GM18517 (cell line): ENCODE results near the gene MAGI1.

Experiments used
- ATAC-seq: cut with Tn5 transposase; IDR thresholded peaks from one replicate; pipeline ENCODE4 v1.9.1; 2021; ENCODE audit warnings: mild to moderate bottlenecking, moderate library complexity; ENCODE audit not compliant: unreplicated experiment

Gene MAGI1

DNA sequence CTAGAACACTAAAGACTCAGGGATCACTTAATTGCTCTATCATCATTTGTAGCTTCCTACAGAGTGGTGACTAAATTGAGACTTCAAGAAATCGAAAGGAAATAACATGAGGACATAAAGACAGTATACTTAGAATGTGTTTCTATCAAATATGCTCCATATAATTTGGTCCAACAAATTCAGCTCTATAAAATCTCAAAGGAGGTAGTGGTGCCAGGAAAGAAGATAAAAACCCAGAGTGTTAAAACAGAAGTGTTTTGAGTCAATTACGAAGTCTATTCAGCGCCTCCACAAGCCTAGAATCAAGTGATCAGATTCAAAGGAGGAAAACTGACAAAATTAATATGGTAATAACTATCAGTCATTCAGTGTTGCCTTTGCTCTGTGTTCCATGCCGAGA is 22.9 kb downstream of the MAGI1 start:
- ATAC-seq: no peak

DNA sequence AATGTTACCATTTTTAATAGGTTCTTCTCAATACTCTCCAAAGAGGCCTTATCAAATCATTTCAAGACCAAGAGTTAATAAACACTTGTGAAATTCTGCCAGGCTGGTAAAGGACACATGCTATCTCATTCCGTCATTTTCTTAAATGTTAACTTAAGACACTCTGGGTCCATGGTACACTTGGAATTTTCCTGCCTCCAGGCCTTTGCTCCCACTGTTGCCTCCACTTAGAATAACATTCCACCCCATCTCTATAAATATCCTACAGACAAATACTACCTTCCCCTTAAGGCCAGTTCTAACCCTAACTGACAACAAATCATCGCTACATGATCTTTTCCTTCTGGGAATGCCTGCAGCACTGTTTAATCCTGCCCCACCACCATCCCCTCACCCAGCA is 24.1 kb downstream of the MAGI1 start:
- ATAC-seq: no peak

DNA sequence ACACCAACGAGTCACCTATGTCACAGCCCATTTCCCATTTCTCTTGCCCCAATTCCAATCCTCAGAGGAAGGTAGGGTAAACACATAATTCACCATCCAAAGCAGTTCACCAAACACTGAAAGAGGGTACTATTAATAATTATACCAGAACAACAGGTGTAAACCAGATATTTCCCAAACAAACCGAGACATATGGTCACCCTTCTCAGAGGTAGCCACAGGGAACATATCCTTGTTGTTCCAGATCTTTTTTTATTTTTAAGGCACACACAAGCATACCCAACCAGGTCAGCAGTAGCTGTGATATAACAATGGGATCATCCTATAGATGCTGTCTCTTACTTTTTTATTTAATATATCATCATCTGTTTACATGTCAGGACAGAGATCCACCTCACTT is 24.7 kb downstream of the MAGI1 start:
- ATAC-seq: no peak

DNA sequence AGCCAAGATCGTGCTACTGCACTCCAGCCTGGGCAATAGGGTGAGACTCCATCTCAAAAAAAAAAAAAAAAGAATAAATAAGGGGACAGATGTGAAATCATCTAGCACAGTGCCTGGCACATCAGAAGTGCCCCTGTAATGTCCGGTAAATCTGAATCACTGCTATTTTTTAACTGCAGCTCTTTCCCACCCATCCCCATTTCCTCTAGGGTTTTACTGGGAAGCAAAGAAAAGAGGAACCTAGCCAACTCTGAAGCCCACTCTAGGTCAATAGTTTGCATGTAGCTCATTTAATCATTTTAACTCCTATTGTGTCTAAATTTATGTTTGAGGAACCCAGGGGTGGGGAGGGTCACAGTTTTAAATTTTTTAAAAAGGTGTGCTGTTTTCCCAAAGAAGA is 26.0 kb downstream of the MAGI1 start:
- no peak for ATAC-seq

DNA sequence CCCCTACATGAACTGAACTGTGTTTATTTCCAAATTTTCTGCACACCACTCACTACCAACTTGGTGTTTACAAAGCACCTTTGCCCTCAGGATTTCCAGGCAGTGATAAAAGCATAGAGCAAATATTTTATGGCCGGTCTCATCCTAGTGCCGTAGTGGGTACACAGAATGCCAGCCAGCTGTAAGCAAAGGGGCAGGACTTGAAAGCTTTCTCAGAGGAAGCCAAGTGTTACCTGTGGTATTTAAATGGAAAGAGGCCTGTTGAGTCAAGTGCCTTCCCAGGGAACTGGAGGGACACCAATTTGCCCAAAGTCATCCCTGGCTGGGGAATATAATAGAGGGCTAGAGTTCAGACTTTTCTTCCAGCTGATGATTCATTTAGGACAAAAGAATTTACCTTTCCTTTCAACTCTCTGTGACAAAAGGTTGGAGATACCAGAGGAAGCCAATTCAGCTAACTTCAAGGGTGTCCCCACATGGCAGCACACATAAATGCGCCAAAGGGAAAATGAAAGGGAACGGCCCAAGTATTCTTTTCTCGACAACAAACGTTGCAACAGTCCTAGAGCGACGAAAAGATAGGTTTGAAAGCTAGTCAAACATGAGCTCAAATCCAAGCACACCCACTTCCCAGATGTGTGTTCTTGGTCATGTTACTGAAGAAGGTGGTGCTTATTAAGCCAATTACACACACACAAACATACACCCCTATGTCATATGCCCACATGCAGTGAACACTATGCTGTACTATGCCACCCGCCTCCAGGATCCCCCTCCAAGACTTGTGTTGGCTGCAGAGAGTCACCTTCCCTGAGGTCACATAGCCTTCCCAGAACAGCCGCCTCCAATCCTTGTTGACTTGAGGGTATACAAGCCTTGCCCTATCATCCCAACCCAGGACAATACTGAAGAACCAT is 27.7 kb downstream of the MAGI1 start:
- no peak for ATAC-seq

DNA sequence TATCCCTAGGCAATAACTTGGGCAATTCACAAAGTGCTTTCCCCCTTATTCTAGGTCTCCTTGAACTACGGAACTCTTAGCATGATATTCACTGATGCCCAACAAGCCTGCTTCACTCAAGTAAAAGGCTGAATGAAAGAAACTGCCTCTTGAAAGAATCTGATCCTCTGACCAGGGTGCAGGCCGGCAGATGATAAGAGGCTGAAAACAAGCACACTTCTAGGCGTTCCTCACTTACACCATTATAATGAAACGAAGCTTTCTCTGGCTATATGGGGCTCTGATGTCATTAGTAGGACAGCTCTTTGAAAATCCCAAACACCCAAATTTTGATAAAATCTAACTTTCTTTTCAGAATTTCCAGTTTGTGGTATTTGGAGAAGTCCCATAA is 28.4 kb downstream of the MAGI1 start:
- ATAC-seq: no peak

DNA sequence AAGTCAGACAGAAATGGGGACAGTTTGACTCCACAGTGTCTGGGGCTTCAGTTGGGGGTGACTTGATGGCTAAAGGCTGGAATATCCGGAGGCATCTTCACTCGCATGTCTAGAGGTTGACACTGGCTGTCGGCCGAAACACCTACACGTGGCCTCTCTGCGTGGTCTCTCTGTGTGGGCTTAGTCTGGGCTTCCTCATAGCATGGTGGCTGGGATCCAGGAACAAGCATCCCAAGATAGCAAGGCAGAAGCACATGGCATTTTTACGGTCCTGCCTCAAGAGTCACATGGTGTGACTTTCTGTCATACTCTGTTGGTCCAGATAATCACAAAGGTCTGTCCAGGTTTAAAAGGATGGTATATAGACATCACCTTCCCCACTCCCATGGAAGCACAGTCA is 34.5 kb downstream of the MAGI1 start:
- ATAC-seq: no peak

DNA sequence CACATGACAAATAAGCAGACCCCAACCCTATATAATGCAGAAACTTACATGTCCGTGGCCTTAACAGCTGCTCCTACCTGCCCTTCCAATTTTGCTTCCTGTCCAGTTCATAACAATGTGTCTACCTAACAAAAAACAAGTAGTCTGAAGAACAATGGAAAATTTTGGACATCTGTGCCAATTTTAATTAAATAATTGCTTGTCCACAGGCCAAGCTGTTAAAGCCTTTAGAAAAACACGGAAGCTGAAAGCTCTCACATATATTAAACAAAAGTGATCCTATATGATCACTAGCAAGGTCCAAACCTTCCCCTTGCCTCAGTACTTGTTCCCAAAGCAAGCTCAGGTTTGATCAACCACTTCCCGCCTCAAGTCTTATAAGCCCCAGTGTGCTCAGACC is 37.1 kb downstream of the MAGI1 start:
- ATAC-seq: no peak

DNA sequence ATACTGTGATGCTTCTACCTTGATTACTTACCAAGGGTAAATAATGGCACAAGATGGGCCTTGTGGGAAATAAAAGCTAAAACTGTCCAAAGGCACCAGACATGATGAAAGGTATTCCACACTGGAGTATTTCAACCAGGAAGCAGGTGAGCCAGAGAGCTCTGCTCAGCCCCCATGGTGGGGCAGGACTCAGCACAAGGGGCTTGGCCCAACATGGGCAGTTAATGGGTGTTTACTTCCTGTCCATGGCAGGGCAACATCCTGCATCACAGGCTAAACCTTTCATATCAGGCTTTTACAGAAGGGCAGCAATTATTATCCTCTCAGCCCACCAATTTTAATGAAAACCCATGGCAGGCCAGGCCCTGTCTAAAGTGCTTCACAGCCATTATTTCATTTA is 38.2 kb downstream of the MAGI1 start:
- ATAC-seq: no peak

DNA sequence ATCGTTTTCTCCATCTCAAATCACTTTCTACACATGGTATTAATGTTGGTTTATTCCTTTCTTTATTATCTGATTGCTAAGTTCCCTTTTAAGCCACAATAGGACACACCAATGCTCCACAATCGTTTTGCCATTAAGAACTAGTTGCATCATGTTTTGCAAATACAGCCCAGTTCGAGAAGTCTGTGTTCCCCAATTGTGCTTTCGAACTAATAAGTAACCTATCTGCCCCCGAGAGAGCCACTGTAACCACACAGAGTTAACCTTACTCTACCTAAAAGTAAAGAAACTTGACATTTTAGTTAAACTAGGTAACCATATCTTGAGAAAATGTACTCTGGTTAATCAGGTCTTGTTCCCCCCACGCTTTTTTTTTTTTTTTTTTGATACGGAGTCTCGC is 39.1 kb downstream of the MAGI1 start:
- ATAC-seq: no peak

DNA sequence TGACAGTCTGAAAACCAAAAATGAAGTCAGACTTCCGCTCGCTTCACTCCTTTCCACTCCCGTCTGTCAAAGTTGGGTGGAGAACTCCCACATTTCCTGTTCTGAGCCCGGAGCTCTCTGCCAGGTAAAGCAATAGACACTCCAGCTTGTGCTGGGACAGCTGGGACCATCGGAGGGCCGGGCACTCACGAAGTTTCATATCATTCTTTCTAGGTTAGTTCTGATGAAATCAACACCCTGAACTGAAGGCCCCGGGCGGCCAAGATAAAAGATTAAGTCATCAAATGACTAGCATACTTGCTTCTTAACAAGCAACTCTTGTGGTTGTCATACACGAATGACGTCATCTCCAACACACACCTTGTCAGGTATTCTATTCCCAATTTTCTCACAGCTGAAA is 42.1 kb downstream of the MAGI1 start:
- ATAC-seq: no peak

DNA sequence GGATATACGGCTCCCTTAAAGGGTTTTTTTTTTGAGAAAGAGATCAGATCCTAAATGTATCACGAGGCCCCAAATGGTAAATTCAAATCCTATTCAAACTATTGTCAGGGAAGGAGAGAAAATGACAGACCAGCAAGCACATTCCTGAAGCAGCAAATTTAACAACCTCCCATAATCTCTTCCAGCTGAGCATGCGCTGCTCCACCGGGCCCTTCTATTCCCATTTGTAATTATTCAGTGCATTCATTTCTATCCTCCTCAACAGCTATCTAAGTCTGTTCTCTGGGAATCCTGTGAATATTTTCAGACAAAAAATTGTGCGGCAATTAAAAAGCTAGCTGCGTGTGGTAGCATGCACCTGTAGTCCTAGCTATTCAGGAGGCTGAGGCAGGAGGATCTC is 43.2 kb downstream of the MAGI1 start:
- ATAC-seq: no peak

DNA sequence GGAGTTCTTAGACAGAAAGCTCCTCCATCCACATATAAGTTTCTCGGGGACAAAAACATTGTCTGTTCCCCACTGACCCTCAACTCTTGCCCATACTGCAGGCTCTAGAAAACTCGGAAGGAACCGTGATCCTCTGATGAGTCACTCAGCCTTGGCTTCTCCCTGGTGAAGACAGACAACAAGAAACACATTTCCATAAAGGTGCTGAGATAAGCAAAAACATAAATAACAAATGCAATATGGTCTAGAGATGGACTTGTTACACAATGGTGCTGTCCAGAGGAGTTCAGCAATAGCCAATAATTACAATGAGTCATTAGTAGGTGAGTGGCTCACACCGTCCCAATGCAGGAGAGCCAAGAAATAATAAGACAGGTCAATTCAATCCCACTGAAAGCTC is 43.7 kb downstream of the MAGI1 start:
- no peak for ATAC-seq

DNA sequence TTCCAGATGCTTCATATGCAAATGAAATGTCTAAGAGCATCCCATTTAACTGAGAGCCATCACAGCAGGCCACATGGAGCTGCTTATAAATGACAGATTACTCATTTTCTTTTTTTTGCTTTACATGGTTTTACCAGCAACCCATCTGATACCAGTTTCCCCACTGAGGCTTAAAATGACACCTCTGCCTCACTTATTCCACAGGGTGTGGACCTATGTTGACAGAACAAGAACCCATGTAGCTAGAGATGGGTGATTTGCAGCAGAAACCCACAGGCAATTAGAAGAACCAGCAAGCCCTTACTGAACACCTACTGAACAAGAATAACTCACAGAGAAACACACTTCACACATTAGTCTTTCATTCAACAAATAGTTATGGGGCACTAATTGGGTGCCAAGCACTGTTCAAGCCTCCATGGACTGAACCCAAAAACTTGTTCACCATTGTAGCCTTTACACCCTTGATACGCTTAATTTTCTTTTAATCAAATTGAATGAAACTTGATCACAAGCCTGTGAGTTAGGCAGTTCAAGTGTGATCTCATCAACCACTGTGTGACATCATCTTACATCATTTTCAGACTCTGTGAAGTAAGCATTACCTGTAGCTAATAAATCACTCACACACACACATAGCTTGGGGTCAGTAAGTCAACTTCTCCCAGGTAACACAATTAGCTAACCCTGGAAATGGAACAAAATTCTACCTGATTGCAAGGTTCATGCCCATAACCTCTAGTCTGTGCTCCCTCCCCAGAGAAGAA is 45.4 kb downstream of the MAGI1 start:
- no peak for ATAC-seq

DNA sequence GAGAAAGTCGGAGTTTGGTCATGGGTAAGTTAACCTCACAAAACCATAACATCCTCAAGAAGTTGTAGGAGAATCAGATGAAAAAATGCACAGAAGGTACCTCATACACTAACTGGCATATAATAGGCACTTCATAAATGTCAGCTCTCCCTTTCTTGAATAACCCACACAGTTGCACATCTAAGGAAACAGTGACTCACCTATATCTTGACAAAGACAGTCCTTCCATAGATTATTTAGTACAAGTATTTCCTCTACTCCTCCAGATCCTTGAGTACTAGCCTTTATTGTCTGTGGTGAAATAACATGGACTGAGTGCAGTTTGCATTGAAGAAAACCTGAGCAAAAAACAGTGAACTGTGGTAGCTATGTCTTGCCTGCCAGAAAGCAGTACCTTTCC is 46.6 kb downstream of the MAGI1 start:
- ATAC-seq: no peak

DNA sequence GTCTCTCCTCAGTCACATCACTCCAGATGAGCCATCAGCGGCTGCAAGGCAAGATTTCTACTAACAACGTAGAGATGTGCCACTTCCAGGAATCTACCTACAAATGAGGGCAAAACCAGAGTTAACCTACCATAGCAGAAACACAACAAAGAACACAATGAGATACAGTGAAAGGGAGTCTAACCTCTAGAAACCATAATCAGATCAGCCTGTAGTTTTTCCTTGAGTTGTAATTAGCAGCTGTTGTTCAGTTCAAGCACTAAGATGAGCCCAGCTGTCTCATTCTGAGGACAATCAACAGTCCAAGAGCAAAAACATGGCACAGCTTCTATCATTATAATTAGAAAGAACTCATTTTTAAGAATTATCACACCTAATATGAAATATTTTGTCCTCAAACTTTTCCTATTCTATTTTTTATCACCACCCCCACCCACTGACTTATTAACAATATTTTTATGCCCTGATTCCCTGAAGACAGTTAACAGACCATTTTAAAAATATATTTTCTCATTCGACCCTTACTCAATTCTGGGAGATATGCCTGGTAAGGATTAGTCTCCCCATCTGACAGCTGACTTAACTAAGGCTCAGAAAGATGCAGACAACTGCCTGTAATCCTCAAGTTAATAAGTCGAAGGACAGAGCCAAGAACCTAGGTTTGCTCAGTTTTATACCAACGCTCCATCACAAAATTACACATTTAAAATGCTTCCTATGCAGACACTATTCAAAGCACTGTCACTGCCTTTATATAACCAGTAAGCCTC is 50.1 kb downstream of the MAGI1 start:
- ATAC-seq: no peak

DNA sequence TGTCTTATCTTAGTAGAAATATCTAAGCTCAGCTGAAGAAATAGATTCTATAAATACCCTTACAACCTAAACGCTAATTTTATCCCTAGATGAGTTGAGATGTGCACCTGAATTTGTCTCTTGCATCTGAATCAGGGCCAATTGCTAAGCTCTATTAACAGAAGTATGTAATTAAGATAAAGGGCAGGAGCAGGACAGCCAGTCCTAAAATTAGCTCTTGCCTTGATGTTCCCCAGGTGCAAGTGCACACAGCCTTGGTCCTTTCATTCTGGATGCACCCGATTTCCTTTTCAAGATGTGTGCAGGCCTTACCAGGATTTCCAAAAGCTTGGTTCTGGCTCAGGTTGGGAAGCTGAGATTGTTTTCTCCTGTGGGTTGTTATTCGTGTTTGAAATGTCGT is 52.4 kb downstream of the MAGI1 start:
- ATAC-seq: no peak

DNA sequence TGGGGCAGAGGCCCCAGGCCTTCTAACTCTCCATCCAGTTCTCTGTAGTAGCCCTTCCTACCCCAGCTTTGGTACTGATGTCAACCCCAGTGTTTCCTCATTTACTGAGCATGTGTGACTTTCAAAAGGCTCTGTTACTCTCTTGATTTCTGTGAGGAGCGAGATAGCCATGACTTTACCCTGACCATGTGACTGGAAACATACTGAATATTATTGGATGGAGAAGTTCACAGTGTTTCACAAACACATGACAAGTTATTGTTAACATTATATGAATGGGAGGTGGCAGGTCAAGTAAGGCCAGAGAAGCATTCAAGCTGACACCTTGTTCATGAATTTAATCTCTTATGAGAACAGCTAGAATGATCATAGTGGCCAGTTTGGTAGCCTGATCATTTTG is 53.7 kb downstream of the MAGI1 start:
- no peak for ATAC-seq

DNA sequence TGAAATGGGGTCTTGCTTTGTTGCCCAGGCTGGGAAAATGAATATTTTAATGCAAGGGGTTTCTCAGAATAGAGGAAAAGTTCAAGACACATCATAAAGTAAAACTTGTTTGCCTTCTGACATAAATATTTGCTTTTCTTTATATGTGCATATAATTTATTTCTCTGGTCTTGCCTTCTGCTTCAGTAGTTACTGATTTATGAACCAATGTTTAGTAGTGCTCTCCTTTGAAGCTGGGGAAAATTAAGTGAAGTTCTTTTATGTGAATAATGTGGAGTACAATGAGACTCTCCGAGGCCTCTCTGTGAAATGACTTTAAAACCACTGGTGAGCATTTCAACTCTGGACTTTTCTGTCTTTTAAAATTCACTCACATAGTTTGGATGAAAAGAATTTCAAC is 55.6 kb downstream of the MAGI1 start:
- ATAC-seq: no peak

DNA sequence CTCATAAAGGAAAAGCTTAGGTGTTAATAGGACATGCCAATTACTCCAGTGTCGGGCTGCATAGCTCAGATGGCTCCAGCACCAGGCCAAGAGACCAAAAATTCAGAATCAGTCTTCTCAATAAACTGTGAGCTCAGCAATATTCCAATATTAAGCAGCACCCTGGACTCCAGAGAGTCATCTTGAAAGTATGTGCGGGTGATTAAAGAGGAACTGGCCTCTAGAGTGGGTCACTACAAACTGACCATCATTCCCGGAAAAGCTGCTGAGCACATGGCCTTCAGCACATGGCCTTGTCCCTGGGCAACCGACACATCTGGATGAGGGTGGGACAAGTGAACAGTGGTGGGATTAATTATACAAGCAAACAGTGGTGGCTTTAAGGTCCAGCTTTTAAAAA is 59.0 kb downstream of the MAGI1 start:
- ATAC-seq: no peak

DNA sequence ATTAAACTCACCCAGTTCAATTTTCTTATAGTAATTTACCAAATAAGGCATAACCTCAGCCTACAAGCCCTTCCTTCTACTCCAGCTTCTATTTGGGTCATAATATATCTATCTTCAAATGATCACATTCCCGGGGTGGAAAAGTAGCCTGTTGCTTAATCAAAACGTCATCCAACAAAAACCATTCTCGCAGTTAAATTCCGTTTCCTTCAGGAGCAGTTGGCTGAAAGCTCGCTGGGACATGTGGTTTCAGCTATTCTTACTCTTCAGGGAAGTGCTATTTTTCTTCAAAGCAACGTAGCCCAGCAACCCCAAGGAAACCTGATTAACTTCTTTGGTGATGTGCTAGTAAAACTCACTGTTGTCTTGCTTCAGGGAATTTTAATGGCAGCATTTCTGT is 59.6 kb downstream of the MAGI1 start:
- no peak for ATAC-seq

DNA sequence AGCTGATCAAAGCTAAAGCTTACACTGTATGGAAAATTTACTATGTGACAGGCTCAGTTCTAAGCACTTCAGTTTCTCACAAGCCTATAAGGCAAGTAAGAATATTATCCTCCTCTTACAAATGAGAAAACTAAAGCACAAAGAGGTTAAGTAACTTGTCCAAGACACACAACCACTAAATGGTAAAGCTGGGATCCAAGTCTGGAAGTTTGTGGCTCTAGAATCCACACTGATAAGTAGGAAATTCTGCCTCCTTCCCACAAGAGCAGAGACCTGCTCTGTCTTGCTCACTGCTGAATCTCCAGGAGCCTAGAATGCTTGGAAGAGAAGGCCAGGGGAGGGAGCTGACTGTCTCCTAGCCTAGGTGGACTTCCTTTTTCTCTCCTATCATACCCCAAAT is 60.6 kb downstream of the MAGI1 start:
- no peak for ATAC-seq
